ENCODE measurements around the gene MICALL1.

- TF ChIP-seq POLR2A (IDR thresholded peaks at IDR 0.05; ENCODE audit: low read length) (no peak), GATA1 (IDR thresholded peaks at IDR 0.05; ENCODE audit: low read depth, low read length) (no peak)
These were observed 53.2 kb downstream of the MICALL1 start for GRCh38 chr22:37959231-37959825.
